Limb (tissue), 2 donors: ENCODE measurements around the gene GRM7.

Experiments used
- DNase-seq, 2 donors: peaks; one replicate each; pipeline ENCODE4 v3.0.0-alpha.2; 2016; ENCODE audit errors: extremely low spot score in 2 of 2

Gene GRM7

GRCh38 chr3:7646851-7647250 is 785.9 kb downstream of the GRM7 start:
- DNase-seq: no peak

- DNase-seq: no peak
Observed at GRCh38 chr3:7650466-7650865, 789.6 kb downstream of the GRM7 start.

DNA sequence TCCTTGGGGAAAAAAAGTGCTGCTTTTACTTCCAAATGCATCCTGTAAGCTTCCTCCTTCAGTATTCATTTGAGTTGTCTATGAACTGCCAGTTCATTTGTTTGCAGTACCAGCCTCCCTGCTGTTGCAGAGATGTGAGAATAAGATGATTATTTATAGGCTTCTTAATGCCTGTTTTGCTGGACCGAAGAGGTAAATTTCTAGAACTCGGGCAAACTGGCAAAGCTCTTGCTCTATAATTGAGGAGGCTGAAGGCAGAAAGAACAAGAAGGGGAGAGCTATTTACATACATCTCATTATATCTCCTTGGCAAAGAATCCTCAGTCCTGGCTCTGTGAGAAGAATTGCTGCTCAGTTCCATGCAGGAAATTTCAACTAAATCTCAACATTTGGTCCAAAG is 790.4 kb downstream of the GRM7 start:
- DNase-seq: no peak

GRCh38 chr3:7657214-7658112 is 796.5 kb downstream of the GRM7 start:
- DNase-seq: no peak

DNA sequence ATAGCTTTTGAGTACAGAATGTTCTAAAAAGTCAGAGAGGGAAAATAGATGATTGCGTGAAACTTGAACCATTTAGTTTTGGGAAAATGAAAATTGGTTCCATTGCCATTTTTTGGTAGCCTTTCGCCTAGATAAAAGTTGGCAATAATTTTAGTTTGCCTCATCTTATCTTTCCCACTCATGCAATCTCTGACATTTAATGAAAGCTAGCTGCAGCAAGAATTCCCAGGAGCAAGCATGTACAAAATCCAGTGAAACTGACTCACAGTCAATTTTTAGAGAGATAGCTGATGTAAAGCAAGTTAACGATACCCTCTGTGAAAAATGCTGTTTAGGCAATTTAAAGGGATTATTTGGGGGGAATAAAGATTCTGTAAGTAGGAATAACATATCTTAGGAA is 797.4 kb downstream of the GRM7 start:
- no peak for DNase-seq

- DNase-seq: no peak
Observed at GRCh38 chr3:7659079-7659478, 798.2 kb downstream of the GRM7 start.

DNA sequence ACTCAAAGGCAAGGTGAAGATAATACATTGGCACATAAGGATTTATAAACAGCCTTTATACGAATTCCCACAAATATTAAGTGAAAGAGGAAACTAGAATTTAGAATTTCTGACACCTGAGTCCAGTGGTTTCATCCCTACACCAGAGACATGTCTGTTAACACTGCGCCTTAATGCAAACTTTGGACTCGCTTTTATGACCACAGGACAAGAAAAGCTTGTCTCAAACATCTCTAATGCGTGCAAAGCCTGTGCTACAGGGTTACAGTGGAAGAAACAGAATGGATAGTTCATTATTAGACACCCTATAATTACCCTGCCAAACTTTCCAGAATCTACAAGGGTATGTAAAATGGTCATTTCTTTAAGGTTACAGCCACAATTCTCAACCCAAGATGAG is 802.9 kb downstream of the GRM7 start:
- DNase-seq: no peak

GRCh38 chr3:7667774-7668173 is 806.9 kb downstream of the GRM7 start:
- no peak for DNase-seq

DNA sequence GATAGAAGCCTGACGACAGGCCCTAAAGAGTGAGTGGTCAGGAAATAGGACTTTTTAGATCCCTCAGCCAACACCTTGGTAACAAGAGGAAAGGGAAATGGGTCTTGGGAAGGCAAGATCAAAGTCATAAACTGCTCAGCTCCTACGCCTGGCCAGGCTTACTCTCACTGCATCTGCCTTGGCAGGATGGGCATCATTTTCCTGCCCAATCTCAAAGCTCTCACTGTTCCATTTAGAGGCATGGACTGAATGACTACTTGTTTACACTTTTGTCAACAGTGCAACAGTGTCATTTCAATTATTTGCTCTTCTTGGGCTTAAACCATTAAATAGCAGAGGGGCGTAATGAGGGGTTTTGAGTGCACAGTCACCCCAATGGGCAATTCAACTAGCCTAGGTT is 808.7 kb downstream of the GRM7 start:
- no peak for DNase-seq

GRCh38 chr3:7678521-7678920 is 817.6 kb downstream of the GRM7 start:
- no peak for DNase-seq

DNA sequence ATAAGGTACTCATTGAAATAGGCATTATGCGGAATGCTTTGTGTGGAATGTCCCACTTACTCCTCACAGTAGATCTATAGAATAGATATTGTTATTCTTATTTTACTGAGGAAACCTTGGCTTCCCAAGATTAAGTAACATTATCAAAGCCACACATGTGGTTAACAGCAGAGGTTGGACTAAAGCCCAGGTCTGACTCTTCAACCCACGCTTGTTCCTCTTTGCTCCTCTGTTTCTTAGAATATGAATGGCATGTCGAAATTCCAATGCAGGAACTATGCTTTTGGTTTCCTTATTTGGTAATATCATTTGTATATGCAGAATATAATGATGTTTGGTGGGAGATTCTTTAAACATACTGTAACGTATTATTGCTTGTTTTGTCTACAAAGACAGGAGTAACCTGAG is 821.9 kb downstream of the GRM7 start:
- peak in 1 of 2 donors; percentile 62 for DNase-seq

DNA sequence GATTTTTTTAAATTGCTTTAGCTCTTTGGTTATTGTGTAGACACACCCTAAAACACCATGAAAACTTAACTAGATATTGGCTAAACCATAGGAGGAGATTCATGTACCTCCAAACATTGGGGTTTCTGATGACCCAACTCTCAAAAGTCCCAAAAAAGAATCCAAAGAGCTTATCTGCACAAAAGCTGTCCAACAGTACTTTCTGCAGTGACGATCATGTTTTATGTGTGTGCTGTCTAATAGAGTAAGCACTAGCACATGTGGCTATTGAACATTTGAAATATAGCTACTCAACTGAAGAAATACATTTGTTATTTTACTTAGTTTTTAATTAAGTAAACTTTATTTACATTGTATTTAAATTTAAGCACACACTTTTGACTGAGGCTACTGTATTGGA is 822.5 kb downstream of the GRM7 start:
- DNase-seq: no peak

- DNase-seq: no peak
Observed at GRCh38 chr3:7684182-7684715, 823.3 kb downstream of the GRM7 start.

DNA sequence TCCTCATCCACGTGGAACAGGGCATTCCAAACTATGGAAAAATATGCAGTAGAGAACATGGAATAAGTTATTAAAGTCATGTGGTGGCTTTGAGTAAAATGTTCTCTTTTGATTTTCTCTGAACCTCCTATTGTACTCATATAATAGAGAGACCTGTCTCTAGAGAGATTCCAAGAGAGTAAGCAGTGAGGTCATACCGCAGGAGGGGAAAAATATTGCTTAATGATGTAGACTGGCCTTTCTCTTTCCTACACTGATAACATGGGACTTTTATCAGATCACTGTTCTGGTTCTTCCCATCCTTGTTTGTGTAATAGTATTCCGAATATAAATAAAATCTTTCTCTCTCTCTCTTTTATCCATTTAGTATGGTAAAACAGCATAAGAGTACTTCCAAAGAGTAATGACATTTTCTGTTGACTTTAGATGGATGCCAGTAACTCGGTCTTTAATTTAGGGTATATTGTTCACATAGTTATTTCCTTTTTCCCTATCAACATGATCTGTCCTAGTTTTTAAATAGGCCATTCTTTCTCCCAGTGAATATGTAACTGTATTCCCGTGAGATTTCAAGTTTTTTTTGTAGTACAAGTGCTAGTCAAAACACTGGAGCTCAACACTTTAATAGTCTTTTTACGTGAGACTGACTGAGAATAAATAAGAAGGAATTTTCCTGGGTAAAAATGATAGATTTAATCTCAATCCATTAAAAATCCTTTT is 826.7 kb downstream of the GRM7 start:
- DNase-seq: no peak

DNA sequence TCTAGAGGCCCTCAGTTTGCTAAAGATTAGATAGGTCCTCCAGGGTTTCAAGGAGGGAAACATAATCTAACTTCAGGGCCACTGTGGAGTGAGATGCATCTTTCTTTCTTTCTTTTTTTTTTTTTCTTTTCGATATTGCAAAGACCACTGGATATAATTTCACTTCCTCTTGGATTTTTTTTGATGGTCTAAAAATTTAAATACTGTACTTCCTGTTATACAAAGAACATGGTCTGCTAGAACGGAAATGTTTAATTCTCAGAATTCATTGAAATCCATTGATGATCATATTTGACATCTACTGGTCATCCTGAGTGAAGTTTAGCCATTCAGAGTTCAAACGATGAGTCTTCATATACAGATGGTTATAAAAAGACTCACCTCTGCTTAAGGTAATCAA is 832.0 kb downstream of the GRM7 start:
- no peak for DNase-seq

- no peak for DNase-seq
Observed at GRCh38 chr3:7693976-7694375, 833.1 kb downstream of the GRM7 start.

GRCh38 chr3:7695049-7695448 is 834.1 kb downstream of the GRM7 start:
- no peak for DNase-seq

GRCh38 chr3:7696320-7696719 is 835.4 kb downstream of the GRM7 start:
- DNase-seq: no peak

DNA sequence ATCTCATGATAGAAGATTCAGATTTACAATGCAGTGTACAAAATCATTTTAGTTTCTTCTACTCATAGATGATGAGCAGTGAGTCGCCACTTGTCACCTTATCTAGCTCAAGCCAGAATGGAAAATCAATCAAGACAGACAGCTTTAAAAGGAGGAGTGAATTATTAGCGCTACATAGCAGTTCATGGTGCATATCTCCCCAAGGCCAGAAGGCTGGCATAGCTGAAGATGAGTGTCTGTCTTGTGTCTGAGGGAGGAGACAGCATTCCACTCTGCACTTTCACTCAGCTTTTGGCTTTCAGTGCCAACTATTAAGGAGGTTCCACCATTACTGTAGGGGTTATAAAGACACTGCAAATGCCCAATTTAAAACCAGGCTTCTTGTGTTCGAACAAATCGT is 836.6 kb downstream of the GRM7 start:
- no peak for DNase-seq

GRCh38 chr3:7700539-7700938 is 839.6 kb downstream of the GRM7 start:
- DNase-seq: no peak

- no peak for DNase-seq
Observed at GRCh38 chr3:7700977-7701376, 840.1 kb downstream of the GRM7 start.

DNA sequence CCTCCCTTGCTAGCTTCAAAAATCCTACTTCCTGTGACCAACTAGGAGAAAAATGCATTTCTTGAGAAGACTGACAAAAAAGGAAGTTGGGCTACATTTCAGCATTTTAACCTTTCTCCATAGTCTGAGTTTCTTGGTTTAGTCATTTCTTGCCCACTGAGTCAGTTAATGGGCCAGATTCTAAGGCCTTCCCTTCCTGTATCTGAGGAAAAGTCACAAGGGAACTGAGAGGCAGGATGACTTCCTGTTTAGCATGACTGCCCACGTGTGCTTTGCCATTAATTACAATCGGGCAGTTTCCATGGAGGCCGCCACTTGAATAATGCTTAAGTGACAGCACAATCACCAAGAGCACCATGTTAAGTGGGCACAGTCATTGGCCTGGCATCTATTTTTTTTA is 846.3 kb downstream of the GRM7 start:
- DNase-seq: no peak
